ENCODE results near the gene TBC1D3B.

The TBC1D3B gene

GRCh38 chr17:36132421-36132831 lies 44.0 kb downstream of the TBC1D3B start:
- H3K27ac ChIP-seq: no peak overlapping the region
- no peak for TF ChIP-seq CTCF (conservative IDR thresholded peaks at IDR 0.05)

- H3K27ac ChIP-seq: no peak overlapping the region
- TF ChIP-seq CTCF (conservative IDR thresholded peaks at IDR 0.05): no peak
Observed at GRCh38 chr17:36131931-36132330, 44.5 kb downstream of the TBC1D3B start.

- no peak for TF ChIP-seq CTCF (conservative IDR thresholded peaks at IDR 0.05)
- H3K27ac ChIP-seq: no peak overlapping the region
Observed at GRCh38 chr17:36131421-36131820, 45.0 kb downstream of the TBC1D3B start.

GRCh38 chr17:36130346-36130745 lies 46.1 kb downstream of the TBC1D3B start:
- TF ChIP-seq CTCF (conservative IDR thresholded peaks at IDR 0.05): no peak
- no peak overlapping the region for H3K27ac ChIP-seq

GRCh38 chr17:36129616-36130015 lies 46.8 kb downstream of the TBC1D3B start:
- TF ChIP-seq CTCF (conservative IDR thresholded peaks at IDR 0.05): no peak
- no peak overlapping the region for H3K27ac ChIP-seq

GRCh38 chr17:36128411-36128978 lies 47.9 kb downstream of the TBC1D3B start:
- TF ChIP-seq CTCF (conservative IDR thresholded peaks at IDR 0.05): no peak
- no peak overlapping the region for H3K27ac ChIP-seq

- no peak overlapping the region for H3K27ac ChIP-seq
Observed at GRCh38 chr17:36127911-36128310, 48.5 kb downstream of the TBC1D3B start.

More at GRCh38 chr17:36127911-36128310, 48.5 kb downstream of the TBC1D3B start:
- no peak for TF ChIP-seq CTCF (conservative IDR thresholded peaks at IDR 0.05)
